DMS53 treated with DMSO at 0.1 percent for 48 hours (cell line): ENCODE data around the gene KRT7.
"Not testable (repeated sequence)": the region's sequence is repeated elsewhere in the genome, so short reads cannot be mapped to it uniquely, and the experiment has no call there.

Experiments used
- DNase-seq: peaks from one replicate; lab custom pipeline; 2025; ENCODE audit not compliant: unreplicated experiment; lab: John Stamatoyannopoulos, UW

Gene KRT7

DNA sequence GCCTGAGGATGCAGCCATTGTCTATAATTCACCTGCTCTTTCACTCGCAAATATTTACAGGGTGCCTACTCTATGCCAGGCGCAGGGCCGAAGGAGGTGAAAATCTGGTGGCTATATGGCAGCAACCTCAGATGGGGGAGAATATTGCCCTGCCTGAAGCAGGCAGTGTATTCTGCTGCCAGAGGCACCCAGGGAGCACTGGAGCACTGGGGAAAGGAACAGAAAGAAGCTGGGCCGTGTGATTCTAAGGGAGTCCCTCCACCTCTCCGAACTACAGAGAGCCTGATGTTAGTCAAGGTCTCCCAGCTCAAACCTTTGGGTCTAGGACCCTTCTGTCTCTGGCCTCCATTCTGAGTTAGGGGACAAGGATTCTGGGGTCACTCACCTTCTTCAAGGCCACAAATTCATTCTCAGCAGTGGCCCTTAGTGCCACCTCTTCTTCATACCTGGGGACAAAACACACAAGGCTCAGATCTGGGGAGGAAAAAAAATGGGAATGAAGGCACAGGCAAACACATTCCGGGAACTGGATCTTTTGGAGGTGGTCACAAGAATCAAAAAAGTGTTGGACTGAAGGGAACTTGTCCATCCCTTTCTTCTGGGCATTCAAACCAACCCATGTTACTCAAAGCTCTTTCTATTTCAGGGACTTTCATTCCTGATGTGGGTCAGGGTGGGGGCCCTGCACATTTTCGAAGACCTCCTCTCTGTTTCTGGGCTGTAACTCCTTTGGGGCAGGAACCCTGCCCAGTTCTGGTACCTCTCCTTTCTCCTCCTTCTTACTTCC lies 22.1 kb downstream of the KRT7 start:
- DNase-seq: no peak

DNA sequence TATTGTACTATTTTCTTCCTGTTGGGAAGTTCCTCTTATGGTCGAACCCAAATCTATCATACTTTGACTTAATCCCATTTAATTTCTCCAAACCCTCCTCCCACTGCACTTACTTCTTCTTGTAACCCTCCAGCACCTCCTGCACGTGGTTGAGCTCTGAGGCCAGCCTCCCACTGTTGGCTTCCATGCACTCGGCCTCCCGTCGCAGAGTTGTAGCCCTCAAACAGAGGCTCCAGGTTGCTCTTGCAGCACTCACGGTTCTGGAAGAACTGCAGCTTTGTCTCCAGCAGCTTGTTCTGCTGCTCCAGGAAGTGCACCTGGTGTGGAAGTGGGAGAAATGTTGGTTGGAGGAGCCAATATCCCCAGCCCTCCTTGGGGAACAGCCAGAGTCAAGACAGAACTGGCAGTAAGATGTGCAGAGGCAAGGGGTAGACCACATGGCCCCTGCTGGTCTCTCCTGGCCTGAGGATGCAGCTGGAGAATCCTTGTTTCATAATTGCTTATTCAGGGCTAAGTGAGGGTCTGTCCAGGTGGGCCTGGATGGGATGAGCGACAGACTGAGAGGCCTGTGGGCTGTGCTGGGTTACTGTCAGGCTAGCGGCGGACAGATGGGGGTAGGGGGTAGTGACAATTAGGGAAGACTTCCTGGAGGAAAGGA lies 23.0 kb downstream of the KRT7 start:
- DNase-seq: no peak

DNA sequence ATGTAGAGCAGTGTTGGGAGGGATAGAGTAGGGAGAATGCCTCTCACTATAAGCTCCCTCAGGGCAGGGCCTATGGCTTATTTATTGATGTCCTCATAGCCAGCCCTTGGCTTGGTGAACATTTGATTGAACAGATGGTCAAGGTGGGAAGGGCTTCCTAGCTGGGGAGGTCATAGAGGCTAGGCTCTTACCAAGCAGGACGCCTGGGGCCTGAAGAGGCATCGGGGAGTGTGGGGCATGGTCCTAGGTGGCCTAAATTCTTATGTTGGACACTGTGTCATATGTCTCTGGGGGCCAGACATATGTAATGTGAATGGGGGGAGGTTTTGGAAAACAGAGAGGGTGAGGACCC lies 23.5 kb downstream of the KRT7 start:
- DNase-seq: no peak

DNA sequence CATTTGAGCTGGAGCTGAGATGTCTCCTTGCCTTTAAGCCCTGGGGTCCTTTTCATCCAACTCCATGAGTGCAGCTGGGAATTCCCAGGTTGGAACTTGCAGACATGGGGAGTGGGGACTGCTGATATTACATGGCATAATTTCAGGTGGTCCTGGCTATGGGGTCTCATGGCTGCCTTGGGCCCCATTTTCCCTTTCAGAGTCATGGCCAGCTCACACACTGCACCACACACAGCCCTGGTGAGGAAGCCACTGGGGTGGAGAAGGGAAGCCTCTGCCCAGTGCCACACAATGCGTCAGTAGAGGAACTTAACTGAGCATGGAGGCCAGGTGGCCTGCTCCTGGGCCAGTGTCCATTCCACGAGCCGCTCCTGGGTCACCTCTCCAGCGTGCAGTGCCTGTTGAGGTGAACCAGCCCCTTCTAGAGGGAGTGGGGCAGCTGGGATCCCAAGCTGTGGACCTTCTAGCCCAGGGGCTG lies 24.1 kb downstream of the KRT7 start:
- DNase-seq: no peak

DNA sequence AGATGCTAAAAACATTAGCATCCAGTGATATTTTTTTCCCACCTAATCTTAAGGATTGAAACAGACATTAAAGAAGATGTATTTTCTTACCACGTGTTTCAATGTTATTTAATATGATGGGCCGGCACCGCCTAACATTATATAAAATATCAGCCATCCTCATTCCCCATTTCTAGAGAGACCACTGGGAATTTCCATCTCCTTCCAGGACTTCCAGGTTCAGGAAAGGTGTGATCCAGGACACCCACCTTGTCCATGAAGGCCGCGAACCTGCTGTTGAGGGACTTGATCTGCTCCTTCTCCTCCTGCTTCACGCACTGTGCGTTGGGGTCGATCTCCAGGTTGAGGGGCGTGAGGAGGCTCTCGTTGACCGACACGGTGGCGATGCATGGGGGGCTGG lies 24.9 kb downstream of the KRT7 start:
- DNase-seq: not testable (repeated sequence)

DNA sequence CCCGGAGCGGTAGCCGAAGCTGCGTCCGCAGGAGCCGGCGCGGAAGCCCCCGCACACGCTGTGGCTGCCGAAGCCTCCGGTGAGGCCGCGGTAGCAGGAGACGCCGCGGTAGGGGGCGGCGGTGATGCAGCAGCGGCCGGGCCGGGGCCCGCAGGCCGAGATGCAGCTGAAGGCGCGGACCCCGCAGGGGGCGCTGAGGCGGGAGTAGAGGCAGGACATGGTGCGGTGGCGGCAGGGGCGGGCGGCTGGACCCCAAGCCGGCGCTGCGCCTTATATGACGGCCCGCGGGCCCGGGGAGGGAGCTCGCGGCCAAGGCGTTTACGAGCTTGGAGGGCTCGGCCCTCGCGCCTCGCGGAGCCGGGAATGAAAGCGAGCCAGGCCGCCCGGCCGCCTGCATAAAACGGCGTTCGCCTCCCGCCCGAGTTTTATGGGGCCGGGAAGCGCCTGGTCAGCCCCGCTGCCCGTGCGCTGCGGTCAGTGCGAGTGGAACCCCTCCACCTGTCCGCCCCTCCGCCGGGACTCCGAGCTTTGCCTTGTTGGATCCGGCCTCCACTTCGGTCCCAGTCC lies 25.4 kb downstream of the KRT7 start:
- DNase-seq: no peak

DNA sequence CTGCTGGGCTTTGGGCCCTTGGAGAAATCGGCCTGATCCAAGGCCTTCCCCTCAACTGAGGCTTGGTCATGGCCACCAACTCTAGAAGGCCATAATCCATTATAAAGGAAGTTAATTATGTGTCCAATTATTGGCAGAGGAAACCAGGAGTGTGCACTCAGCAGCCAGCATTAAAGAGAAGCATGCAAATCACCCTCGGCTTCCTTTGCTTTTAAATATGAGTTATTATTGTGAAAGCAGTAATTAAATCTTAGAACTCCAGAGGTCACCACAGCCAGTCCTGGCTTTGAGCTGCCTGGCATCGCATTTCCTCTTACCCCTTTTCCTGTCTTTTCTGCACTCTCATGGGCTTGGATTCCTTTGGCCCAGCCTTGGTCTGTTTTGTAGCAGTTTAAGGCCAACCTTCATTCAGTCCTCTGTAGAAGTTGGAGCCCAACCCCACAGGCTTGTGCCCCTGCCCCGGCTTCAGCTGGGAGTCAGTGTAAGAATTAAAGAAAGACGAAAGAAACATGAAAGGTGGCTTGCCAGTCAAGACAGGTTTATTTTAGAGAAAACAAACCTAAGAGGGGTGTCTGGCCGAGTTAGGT lies 26.7 kb downstream of the KRT7 start:
- no peak for DNase-seq

DNA sequence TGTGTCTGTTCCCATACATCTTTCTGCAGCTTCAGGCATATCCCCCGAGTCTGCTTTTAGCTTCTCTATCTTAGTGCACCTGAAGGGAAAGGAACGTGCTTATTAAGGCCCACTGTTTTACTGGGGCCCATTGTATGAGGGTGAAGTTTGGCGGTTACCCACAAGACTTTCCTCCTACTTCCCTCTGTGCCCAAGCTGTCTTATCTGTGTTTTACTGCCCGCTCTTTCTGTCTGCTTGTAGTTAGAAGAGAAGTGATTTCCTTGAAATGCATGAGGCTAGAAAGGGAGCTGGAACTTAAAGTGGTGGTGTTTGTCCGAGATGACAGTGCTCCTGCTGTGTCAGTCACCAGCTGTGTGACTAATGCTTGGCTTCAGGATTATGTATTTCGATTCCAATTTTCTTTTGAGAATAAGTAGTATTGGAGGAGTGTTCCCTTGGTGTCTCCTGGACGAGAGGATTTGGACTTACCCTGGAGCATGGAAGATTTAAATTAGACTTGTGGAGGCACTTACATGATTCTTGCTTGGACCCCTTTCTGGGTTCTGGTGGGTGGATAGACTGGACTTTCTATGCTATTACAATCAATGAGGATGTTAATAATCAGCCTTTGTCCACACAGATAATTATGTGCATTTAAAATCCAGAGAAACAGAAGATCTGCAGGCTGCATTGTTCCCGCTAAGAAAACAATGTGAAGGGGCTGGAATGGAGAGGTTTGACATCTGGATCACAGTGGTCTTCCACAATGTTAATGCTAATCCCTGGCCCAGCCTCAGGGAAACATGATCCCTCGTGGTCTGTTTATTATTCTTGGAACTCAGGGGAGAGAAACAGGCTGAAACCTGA lies 27.5 kb downstream of the KRT7 start:
- DNase-seq: no peak

DNA sequence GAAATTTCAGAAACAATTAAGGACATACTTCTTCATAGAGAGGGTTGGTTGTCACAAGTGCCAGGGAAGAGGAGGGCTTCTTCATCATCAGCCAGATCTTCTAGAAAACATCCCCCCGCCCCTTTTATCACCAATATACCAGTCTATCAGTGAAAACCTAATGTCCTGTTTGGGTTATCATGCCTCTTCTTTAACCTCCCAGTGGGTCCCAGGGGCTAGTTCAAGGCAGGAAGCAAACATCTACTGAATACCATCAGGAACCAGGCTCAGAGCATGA lies 28.1 kb downstream of the KRT7 start:
- DNase-seq: no peak

DNA sequence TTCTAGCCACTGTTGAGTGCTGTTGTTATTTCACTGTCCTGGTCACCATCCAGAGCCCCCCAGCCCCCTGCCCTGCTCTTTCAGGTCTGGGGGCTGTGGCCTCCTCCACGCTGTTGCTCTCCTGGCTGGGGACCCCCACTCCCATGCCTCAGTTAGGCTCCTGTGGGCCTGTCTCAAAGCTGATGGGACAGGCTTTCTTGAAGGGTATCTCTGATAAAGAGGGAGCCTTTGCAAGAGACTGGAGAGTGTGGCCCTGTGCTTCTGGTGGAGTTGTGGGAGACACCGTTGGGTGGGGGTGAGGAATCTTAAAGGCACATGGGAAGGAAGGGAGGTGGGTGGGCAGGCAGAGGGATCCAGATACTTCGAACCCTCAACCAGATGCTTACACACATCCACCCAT lies 29.2 kb downstream of the KRT7 start:
- no peak for DNase-seq

DNA sequence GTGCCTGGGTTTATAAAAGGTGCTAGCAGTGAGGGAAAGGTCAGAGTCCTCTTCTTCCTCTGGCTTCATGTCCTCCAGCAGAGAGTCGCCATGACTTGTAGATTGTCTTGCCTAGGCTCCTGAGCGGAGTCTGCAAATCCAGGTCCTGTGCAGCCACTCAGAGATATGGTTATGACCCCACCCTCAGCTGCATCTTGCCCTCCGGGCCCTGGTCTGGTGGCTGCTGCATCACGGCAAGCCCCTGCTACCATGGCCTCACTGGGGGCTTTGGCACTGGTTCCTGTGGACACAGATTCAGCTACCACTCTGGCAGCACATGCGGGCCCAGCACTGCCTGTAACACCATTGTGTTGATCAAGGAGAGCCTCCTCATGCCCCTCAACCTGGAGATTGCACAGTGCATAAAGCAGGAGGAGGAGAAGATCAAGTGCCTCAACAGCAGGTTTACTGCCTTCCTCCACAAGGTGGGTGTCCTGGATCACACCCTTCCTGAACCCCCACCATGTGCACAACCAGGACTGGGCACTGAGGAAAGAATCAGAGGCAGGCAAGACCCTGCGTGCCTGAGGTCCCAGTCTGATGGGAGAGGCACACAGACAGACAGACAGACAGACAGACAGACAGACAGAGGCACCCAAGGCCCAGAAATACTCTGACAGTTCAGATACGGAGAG lies 30.9 kb downstream of the KRT7 start:
- DNase-seq: no peak

DNA sequence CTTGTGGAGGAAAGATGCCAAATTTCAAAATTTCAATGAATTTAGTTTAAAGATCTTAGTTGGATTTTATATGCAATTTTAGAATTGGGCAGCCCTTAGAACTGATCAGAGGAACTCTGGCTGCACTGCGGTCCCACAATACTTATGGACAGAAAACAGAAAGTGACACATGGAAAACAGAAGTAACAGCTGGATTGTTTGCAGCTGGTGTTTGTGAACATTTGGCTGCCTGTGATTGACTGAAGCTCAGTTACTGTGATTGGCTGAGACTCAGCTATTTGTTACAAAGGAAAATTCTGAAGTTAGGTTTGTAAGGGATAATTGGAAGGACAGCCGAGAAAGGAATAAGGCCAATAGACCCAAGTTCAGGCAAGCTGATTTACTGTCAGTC lies 31.4 kb downstream of the KRT7 start:
- no peak for DNase-seq

DNA sequence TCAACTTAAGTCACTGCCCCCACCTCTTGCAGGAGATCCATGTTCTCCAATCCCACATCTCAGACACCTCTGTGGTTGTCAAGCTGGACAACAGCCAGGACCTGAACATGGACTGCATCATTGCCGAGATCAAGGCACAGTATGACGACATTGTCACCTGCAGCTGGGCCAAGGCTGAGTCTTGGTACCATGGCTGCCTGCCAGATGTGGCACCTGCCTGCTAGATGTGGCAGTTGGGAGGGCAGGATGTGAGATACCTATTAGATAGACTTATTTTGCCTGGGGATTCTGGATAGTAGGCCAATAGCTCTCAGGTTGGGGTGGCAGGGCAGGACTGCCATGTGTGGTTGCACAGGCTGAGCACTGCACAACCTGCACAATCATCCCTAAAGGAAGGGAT lies 33.5 kb downstream of the KRT7 start:
- peak; percentile 60 for DNase-seq

DNA sequence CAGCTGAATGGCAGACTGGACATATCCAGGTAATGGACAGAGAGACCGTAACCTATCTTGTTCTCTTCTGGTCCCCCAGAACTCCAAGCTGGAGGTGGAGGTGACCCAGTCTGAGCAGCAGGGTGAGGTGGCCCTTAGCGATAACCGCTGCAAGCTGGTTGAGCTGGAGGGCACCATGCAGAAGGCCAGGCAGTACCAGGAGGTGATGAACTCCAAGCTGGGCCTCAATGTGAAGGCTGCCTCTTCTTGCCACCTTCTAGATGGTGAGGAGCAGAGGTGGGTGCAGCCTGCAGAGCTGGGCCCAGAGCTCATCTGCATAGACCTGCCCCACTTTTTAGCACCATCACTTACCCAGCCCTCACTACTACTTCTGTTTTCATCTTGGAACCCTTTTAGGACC lies 34.2 kb downstream of the KRT7 start:
- no peak for DNase-seq

DNA sequence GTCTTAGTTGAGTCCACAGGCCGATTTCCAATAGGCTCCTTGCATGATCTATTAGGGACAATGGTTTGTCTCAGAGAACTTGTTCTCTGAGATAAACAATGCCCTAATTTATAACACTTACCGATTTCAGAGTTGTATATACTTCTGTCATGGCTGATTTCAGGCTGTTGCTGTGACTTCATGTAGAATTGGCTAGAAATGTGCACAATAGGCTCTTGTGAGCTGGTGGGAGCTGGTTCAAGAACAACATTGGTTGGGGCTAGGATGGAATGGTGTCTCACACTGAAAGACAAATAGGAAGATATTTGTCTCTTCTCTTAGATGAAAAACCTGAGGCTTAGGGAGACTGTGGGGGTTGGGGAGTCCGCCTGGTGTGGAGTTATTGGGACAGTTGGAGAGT lies 34.7 kb downstream of the KRT7 start:
- no peak for DNase-seq

DNA sequence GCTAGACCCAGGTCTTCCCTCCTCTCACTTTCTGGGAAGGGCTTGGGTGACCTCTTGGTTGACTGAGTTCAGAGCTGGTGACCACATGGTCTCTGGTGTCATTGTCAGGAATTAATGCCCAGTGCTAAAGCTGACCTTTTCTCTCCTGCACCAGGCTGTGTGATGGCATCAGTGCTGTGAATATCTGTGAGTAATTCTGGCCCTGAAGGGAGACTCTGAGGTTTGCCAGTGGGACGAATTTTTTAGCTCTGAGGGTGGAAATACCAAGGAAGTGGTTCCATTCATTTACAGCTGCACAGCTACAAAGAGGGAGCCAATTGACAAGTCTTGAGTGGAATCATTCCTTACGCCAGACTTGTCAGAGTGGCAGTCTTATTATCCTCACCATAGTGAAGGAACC lies 35.2 kb downstream of the KRT7 start:
- DNase-seq: no peak

DNA sequence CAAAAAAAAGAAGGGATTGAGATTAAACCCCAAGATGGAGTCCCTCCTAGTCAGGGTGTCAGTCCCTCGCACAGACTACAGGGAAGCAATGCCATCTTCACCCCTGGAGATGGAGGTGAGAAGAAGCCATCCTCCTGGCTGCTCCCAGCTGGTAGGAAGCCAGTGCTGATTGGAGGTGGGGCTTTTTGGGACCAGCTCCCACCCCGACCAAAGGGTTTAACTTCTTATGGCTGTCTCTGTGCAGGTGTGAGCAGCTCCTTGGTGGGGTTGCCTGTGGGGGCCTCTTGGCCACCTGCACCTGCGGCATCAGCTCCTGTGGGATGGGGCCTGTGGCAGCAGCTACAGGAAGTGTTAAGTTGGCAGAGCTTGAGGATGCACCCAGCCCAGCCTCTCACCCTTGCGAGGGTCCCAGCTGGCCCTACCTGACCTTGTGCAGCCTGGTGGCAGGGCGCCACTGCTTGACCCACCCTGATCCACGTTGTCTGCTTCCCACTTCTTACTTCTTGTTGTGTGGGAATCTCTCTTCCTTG lies 37.6 kb downstream of the KRT7 start:
- DNase-seq: no peak

DNA sequence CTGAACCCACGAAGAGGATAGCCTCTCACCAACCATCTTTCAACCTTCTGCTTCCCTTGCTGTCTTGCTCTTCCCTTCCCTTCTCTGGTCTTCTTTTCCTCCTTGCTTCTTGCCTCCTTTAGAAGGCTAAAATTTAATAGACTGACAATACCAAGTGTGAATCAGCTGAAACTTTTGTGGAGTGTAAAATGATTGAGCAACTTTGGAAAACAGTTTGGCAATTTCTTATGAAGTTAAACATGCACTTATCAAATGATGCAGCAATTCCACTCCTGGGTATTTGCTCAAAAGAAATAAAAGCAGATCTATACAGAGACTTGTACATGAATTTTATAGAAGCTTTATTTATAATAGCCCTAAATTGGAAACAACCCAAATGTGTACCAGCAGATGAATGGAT lies 38.1 kb downstream of the KRT7 start:
- DNase-seq: no peak

DNA sequence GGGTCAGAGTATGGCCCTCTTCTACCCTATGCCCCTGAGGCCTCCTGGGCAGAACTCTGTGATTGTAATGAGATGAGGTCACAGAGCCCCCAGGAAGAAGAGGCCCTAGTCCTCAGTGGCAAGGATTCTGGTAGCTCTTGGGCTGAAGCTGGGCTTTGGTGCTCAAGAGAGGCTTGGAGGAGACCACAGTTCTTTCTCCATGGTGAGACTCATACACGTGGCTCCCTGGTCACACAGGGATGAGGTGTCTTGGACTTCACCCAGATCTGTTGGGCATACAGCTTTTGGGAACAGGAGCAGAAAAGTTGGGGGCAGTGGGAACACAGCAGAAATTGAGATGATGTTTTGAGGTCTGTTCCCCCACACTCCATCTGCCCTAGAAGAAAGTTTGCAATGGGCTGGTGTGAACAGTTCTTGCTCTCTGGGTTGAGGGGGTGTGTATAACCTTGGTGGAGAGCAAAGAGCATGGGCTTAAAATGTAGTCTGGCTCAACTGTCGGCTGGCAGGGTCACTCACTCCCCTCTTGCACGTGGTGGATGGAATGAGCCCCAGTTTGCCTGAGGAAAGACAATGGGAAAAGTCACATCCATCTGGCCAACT lies 41.6 kb downstream of the KRT7 start, which contains the start of gene KRT86:
Gene KRT86, plus strand, starts transcription at position 125 of the 600 bp plus-strand sequence. CDS start 27,272 bp downstream, outside the sequence.
- no peak for DNase-seq

DNA sequence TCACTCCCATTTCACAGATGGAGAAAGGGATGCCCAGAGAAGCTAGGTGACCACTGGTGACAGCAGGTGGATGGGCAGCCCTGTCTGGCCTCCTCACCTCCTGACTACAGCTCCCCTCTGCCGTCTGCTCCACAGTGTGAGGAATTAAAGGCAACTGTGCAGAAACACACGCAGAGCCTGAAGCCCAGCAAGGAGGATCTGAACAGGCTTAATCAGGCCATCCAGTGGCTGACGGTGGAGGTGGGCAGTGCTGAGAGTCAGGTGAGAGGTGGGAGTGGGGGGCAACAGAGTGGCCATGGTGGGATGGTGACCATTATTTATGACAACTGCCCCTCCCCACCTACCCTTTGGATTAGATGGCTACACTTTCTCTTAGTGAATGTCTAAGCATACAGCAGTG lies 42.6 kb downstream of the KRT7 start:
- no peak for DNase-seq
